GM12878 (cell line): ENCODE results near the gene FUZ.

ENCODE experiments used
- LARP7 ChIP-seq: fragments of 450-650 bp; IDR thresholded peaks from 2 replicates; pipeline ENCODE4 v1.6.1; 2017; ENCODE audit warnings: mild to moderate bottlenecking
- POLR2AphosphoS5 ChIP-seq: IDR thresholded peaks from 2 replicates; pipeline ENCODE4 v1.6.1; 2011; ENCODE audit warnings: mild to moderate bottlenecking, low read length, inconsistent platforms
- YY1 ChIP-seq: IDR thresholded peaks from 2 replicates; pipeline ENCODE4 v1.6.1; 2011; ENCODE audit warnings: low read depth, mild to moderate bottlenecking, low read length
- ZNF24 ChIP-seq: fragments of 450-650 bp; IDR thresholded peaks from 2 replicates; pipeline ENCODE4 v1.6.1; 2017; ENCODE audit warnings: antibody characterized with exemption, mild to moderate bottlenecking
- TF ChIP-seq, protein P1 (sequence below), 3 experiments: IDR thresholded peaks in 2 of 3; conservative IDR thresholded peaks in 1 of 3; 2 replicates each; pipeline ENCODE4 v1.5.1; 2011; ENCODE audit warnings: low read depth in 3 of 3, low read length in 3 of 3, mild to moderate bottlenecking in 3 of 3, control low read depth in 2 of 3, moderate library complexity in 2 of 3, inconsistent platforms in 1 of 3, mixed read lengths in 1 of 3; ENCODE audit not compliant: control insufficient read depth in 2 of 3, insufficient read depth in 1 of 3; ENCODE audit errors: extremely low read depth in 1 of 3
- TF ChIP-seq, protein P2 (sequence below): IDR thresholded peaks from 2 replicates; pipeline ENCODE4 v1.6.1; 2011; ENCODE audit warnings: low read depth, low read length, improper control_type of control experiment, borderline replicate concordance
- TF ChIP-seq, protein P3 (sequence below): IDR thresholded peaks from 2 replicates; pipeline ENCODE4 v1.6.1; 2012; ENCODE audit warnings: mild to moderate bottlenecking, low read depth, low read length
- TF ChIP-seq, protein P4 (sequence below): fragments of 450-650 bp; IDR thresholded peaks from 2 replicates; pipeline ENCODE4 v1.6.1; 2018; ENCODE audit warnings: borderline replicate concordance, mild to moderate bottlenecking; ENCODE audit not compliant: partially characterized antibody

DNA sequence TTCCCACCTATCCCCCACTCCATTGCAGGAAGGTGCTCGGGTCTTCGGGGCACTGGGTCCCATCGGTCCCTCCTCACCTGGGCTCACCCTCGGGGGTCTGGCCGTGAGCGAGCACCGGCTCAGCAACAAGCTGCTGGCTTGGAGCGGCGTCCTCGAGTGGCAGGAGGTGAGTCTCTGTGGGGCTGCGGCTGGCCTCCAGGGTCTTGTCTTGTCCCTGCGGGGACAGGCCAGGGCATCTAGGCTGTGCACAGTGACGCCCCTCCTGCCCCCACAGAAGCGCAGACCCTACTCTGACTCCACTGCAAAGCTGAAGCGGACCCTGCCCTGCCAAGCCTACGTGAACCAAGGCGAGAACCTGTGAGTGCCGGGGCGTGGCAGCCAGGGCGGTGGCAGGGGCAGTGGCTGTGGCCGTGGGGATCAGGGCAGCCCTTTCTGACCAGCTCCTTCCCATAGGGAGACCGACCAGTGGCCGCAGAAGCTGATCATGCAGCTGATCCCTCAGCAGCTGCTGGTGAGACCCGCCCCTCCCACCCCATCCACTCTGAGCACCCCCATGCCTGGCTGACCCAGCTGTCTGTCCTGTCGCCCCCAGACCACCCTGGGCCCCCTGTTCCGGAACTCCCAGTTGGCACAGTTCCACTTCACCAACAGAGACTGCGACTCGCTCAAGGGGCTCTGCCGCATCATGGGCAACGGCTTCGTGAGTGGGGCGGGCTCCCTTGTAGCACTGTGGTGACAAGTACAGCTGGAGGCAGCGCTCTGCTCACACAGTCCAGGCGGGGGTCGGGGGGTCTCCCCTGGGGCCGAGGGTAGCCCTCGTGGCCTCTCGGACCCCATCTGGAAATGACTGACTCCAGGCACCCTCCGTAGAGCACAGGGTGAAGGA lies 41.5 kb upstream of the FUZ start:
- TF ChIP-seq, protein P1, sequence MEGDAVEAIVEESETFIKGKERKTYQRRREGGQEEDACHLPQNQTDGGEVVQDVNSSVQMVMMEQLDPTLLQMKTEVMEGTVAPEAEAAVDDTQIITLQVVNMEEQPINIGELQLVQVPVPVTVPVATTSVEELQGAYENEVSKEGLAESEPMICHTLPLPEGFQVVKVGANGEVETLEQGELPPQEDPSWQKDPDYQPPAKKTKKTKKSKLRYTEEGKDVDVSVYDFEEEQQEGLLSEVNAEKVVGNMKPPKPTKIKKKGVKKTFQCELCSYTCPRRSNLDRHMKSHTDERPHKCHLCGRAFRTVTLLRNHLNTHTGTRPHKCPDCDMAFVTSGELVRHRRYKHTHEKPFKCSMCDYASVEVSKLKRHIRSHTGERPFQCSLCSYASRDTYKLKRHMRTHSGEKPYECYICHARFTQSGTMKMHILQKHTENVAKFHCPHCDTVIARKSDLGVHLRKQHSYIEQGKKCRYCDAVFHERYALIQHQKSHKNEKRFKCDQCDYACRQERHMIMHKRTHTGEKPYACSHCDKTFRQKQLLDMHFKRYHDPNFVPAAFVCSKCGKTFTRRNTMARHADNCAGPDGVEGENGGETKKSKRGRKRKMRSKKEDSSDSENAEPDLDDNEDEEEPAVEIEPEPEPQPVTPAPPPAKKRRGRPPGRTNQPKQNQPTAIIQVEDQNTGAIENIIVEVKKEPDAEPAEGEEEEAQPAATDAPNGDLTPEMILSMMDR (IDR thresholded peaks at IDR 0.05 in 2 of 3, conservative IDR thresholded peaks at IDR 0.05 in 1 of 3; ENCODE audit: control insufficient read depth in 2 of 3, extremely low read depth in 1 of 3, insufficient read depth in 1 of 3, low read depth in 3 of 3, low read length in 3 of 3) = no peak
- TF ChIP-seq POLR2AphosphoS5 = no peak
- TF ChIP-seq, protein P2, sequence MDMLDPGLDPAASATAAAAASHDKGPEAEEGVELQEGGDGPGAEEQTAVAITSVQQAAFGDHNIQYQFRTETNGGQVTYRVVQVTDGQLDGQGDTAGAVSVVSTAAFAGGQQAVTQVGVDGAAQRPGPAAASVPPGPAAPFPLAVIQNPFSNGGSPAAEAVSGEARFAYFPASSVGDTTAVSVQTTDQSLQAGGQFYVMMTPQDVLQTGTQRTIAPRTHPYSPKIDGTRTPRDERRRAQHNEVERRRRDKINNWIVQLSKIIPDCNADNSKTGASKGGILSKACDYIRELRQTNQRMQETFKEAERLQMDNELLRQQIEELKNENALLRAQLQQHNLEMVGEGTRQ = no peak
- TF ChIP-seq, protein P3, sequence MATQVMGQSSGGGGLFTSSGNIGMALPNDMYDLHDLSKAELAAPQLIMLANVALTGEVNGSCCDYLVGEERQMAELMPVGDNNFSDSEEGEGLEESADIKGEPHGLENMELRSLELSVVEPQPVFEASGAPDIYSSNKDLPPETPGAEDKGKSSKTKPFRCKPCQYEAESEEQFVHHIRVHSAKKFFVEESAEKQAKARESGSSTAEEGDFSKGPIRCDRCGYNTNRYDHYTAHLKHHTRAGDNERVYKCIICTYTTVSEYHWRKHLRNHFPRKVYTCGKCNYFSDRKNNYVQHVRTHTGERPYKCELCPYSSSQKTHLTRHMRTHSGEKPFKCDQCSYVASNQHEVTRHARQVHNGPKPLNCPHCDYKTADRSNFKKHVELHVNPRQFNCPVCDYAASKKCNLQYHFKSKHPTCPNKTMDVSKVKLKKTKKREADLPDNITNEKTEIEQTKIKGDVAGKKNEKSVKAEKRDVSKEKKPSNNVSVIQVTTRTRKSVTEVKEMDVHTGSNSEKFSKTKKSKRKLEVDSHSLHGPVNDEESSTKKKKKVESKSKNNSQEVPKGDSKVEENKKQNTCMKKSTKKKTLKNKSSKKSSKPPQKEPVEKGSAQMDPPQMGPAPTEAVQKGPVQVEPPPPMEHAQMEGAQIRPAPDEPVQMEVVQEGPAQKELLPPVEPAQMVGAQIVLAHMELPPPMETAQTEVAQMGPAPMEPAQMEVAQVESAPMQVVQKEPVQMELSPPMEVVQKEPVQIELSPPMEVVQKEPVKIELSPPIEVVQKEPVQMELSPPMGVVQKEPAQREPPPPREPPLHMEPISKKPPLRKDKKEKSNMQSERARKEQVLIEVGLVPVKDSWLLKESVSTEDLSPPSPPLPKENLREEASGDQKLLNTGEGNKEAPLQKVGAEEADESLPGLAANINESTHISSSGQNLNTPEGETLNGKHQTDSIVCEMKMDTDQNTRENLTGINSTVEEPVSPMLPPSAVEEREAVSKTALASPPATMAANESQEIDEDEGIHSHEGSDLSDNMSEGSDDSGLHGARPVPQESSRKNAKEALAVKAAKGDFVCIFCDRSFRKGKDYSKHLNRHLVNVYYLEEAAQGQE = no peak
- no peak for TF ChIP-seq LARP7
- TF ChIP-seq YY1 = no peak
- TF ChIP-seq, protein P4, sequence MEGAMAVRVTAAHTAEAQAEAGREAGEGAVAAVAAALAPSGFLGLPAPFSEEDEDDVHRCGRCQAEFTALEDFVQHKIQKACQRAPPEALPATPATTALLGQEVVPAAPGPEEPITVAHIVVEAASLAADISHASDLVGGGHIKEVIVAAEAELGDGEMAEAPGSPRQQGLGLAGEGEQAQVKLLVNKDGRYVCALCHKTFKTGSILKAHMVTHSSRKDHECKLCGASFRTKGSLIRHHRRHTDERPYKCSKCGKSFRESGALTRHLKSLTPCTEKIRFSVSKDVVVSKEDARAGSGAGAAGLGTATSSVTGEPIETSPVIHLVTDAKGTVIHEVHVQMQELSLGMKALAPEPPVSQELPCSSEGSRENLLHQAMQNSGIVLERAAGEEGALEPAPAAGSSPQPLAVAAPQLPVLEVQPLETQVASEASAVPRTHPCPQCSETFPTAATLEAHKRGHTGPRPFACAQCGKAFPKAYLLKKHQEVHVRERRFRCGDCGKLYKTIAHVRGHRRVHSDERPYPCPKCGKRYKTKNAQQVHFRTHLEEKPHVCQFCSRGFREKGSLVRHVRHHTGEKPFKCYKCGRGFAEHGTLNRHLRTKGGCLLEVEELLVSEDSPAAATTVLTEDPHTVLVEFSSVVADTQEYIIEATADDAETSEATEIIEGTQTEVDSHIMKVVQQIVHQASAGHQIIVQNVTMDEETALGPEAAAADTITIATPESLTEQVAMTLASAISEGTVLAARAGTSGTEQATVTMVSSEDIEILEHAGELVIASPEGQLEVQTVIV = no peak
- TF ChIP-seq ZNF24 = no peak
